SJSA1 (cell line): ENCODE measurements around the gene LMOD2. TPM values are rescaled to one million over a fixed set of nuclear protein-coding genes. Genes with fewer than 3 reads are reported as not detected.
"Not testable (repeated sequence)": the region's sequence is repeated elsewhere in the genome, so short reads cannot be mapped to it uniquely, and the experiment has no call there.

Source experiments
- DNase-seq, 2 experiments: peaks; one replicate each; pipeline ENCODE4 v3.0.0-alpha.2; 2015 to 2020; ENCODE audit warnings: low spot score in 2 of 2, low read depth in 1 of 2
- H3K27ac ChIP-seq: fragments of 250-450 bp; sonication (Bioruptor Pico); 2 replicates; pipeline ENCODE4 v1.5.1; 2020; ENCODE audit warnings: mild to moderate bottlenecking, moderate library complexity
- H3K27me3 ChIP-seq: fragments of 250-450 bp; sonication (Bioruptor Pico); replicated peaks from 2 replicates; pipeline ENCODE4 v1.5.1; 2020; ENCODE audit warnings: mild to moderate bottlenecking, moderate library complexity
- H3K36me3 ChIP-seq: fragments of 250-450 bp; sonication (Bioruptor Pico); 2 replicates; pipeline ENCODE4 v1.5.1; 2020; ENCODE audit warnings: mild to moderate bottlenecking
- H3K4me1 ChIP-seq: fragments of 250-450 bp; sonication (Bioruptor Pico); replicated peaks from 2 replicates; pipeline ENCODE4 v1.6.1; 2021; ENCODE audit warnings: mild to moderate bottlenecking
- H3K4me3 ChIP-seq: fragments of 250-450 bp; sonication (Bioruptor Pico); 2 replicates; pipeline ENCODE4 v1.5.1; 2020; ENCODE audit warnings: mild to moderate bottlenecking
- H3K9me3 ChIP-seq: fragments of 250-450 bp; sonication (Bioruptor Pico); replicated peaks from 2 replicates; pipeline ENCODE4 v1.5.1; 2020; ENCODE audit warnings: mild to moderate bottlenecking
- total RNA-seq: library from RNA; depleted of rRNA; stranded (reverse); fragments of >200 nt; shearing (Covaris generic); gene quantifications from 2 replicates; pipeline ENCODE4 v1.2.3, GENCODE V29; 2014

Gene LMOD2
- total RNA-seq, 1 experiment from 2014 or later = not detected

DNA sequence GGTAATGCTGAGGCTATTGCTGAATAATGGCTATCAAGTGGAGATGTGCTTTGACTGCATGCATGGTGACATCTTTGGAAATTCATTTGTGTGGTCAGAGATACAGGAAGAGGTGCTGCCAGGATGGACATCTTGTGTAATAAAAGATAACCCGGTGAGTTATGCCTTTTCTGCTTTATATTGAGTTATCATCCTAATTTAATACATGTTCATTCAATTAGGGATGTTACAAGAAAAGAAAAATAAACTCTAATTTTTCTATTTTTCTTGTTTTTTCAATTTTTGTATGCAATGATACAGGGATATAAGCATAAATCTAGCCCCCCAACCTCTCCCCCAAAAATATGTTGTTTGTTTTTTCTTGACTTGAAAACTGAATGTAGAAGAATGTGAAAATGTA, 26.4 kb upstream of the LMOD2 start:
- Histone ChIP-seq H3K9me3 (no peaks in the 10 kb centered on the region), H3K4me3 (no peak overlapping the region), H3K27ac (no peak overlapping the region), H3K36me3 (no peaks in the 10 kb centered on the region), H3K4me1 (peaks cover 10% of the 10 kb centered on the region), H3K27me3 (no peaks in the 10 kb centered on the region)
- no peak for DNase-seq

DNA sequence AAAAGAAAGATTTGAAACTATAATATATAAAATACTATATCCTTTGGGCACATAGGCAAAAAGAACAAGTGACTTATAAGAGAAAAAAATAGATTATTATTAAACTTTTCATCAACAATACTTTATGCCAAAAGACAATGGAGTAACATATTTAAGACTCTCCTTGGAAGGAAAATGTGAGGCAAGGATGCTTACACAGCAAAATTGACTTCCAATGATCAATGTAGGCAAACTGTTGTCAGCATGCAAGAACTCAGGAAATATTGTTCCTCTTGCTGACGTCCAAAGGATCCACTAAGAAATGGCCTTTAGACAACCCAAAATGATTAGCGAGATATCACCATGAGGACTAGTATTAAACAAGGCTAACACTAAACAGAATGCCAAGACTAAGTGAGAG, 22.9 kb upstream of the LMOD2 start:
- Histone ChIP-seq H3K27me3 (no peaks in the 10 kb centered on the region), H3K4me3 (no peak overlapping the region), H3K27ac (no peak overlapping the region), H3K4me1 (peaks cover 10% of the 10 kb centered on the region), H3K9me3 (no peaks in the 10 kb centered on the region), H3K36me3 (no peaks in the 10 kb centered on the region)
- no peak for DNase-seq

DNA sequence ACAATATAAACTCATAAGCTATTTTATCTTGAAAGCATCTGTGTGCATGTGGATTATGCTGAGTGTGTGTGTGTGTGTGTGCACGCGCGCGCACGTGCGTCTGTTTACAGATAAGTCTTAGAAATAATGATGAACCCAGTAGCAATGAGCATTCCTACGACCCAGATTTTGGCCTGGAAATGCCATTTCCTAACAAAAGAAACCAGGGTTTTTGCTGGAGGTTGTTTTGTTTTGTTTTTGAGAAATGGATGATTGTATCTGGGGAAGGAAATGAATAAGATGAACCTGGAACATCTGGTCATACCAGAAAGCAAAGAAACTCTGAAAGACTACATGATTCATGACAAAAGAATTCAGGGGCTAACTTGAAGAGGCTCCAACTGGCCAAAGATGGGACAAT, 22.1 kb upstream of the LMOD2 start:
- H3K36me3 ChIP-seq = no peaks in the 10 kb centered on the region
- peaks cover 10% of the 10 kb centered on the region for H3K4me1 ChIP-seq
- H3K9me3 ChIP-seq = no peaks in the 10 kb centered on the region
- H3K4me3 ChIP-seq = no peak overlapping the region
- peak; percentile 61 to 72 for DNase-seq
- H3K27ac ChIP-seq = peak overlapping the region; percentile 23
- no peaks in the 10 kb centered on the region for H3K27me3 ChIP-seq

DNA sequence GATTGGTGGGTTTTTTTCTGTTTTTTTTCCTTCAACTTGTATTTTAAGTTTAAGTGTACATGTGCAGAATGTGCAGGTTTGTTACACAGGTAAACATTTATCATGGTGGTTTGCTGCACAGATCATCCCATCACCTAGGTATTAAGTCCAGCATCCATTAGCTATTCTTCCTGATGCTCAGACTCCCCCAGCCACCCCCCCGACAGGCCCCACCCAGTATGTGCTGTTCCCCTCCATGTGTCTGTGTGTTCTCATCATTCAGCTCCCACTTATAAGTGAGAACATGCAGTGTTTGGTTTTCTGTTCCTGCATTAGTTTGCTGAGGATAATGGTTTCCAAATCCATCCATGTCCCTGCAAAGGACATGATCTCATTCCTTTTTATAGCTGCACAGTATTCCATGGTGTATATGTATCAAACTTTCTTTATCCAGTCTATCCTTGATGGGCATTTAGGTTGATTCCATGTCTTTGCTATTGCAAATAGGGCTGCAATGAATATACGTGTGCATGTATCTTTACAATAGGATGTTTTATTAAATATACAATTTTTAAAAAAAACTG, 21.6 kb upstream of the LMOD2 start:
- not testable (repeated sequence) for H3K27ac ChIP-seq, H3K4me3 ChIP-seq, H3K36me3 ChIP-seq, H3K9me3 ChIP-seq, DNase-seq, H3K27me3 ChIP-seq
- H3K4me1 ChIP-seq = peaks cover 10% of the 10 kb centered on the region

GRCh38 chr7:123635551-123636359, 19.9 kb upstream of the LMOD2 start:
- DNase-seq = peak in 1 of 2 experiments; percentile 11
- no peaks in the 10 kb centered on the region for H3K36me3 ChIP-seq
- H3K4me1 ChIP-seq = peaks cover 10% of the 10 kb centered on the region
- H3K27ac ChIP-seq = no peak overlapping the region
- H3K4me3 ChIP-seq = no peak overlapping the region
- no peaks in the 10 kb centered on the region for H3K27me3 ChIP-seq
- H3K9me3 ChIP-seq = no peaks in the 10 kb centered on the region

GRCh38 chr7:123637203-123637602, 18.5 kb upstream of the LMOD2 start:
- H3K4me3 ChIP-seq = no peak overlapping the region
- peaks cover 10% of the 10 kb centered on the region for H3K4me1 ChIP-seq
- no peaks in the 10 kb centered on the region for H3K36me3 ChIP-seq
- H3K27ac ChIP-seq = no peak overlapping the region
- no peak for DNase-seq
- H3K9me3 ChIP-seq = no peaks in the 10 kb centered on the region
- no peaks in the 10 kb centered on the region for H3K27me3 ChIP-seq

- Histone ChIP-seq H3K36me3 (no peaks in the 10 kb centered on the region), H3K4me1 (peaks cover 10% of the 10 kb centered on the region), H3K9me3 (no peaks in the 10 kb centered on the region), H3K4me3 (no peak overlapping the region), H3K27me3 (no peaks in the 10 kb centered on the region), H3K27ac (no peak overlapping the region)
- no peak for DNase-seq
Measured at GRCh38 chr7:123637878-123638277, 17.8 kb upstream of the LMOD2 start.

GRCh38 chr7:123639631-123640030, 16.0 kb upstream of the LMOD2 start:
- no peak overlapping the region for H3K4me3 ChIP-seq
- DNase-seq = no peak
- peaks cover 12% of the 10 kb centered on the region; the same call in 1 of the 2 replicates for H3K4me1 ChIP-seq
- no peaks in the 10 kb centered on the region for H3K9me3 ChIP-seq
- H3K36me3 ChIP-seq = no peaks in the 10 kb centered on the region
- no peak overlapping the region for H3K27ac ChIP-seq
- H3K27me3 ChIP-seq = no peaks in the 10 kb centered on the region

GRCh38 chr7:123640583-123640982, 15.1 kb upstream of the LMOD2 start:
- no peak overlapping the region for H3K4me3 ChIP-seq
- no peak for DNase-seq

GRCh38 chr7:123641901-123642300, 13.8 kb upstream of the LMOD2 start:
- no peaks in the 10 kb centered on the region for H3K9me3 ChIP-seq
- H3K27me3 ChIP-seq = no peaks in the 10 kb centered on the region
- DNase-seq = no peak
- peaks cover 12% of the 10 kb centered on the region; the same call in 1 of the 2 replicates for H3K4me1 ChIP-seq
- H3K4me3 ChIP-seq = no peak overlapping the region
- H3K36me3 ChIP-seq = no peaks in the 10 kb centered on the region
- no peak overlapping the region for H3K27ac ChIP-seq

More at GRCh38 chr7:123640583-123640982, 15.1 kb upstream of the LMOD2 start:
- peaks cover 12% of the 10 kb centered on the region; the same call in 1 of the 2 replicates for H3K4me1 ChIP-seq
- no peak overlapping the region for H3K27ac ChIP-seq
- no peaks in the 10 kb centered on the region for H3K9me3 ChIP-seq
- H3K36me3 ChIP-seq = no peaks in the 10 kb centered on the region
- no peaks in the 10 kb centered on the region for H3K27me3 ChIP-seq

- Histone ChIP-seq H3K4me1 (peaks cover 12% of the 10 kb centered on the region; the same call in 1 of the 2 replicates), H3K4me3 (no peak overlapping the region), H3K27me3 (no peaks in the 10 kb centered on the region), H3K9me3 (no peaks in the 10 kb centered on the region), H3K36me3 (no peaks in the 10 kb centered on the region), H3K27ac (no peak overlapping the region)
- peak; percentile 47 to 48 for DNase-seq
Measured at GRCh38 chr7:123643495-123644441, 11.9 kb upstream of the LMOD2 start.

DNA sequence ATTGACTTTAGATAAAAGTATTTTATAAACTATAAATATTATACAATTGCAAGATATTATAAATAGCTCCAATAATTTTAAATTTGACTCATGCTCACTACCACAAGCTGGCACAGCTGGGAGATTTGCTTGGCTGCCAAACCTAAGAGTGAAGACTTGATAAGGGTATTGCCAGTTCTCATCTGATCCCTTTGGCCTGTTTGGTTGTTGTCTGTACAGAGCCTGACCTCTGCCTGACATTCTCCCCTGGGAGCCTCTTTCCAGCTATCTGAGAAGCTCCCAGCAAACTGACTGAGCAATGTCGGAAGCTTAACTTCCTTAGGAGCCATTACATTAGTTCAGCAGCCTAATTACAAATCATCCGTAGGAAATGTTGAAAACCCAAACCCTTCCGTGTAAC, 10.2 kb upstream of the LMOD2 start:
- H3K27me3 ChIP-seq = no peaks in the 10 kb centered on the region
- H3K9me3 ChIP-seq = no peaks in the 10 kb centered on the region
- H3K36me3 ChIP-seq = no peaks in the 10 kb centered on the region
- H3K4me3 ChIP-seq = no peak overlapping the region
- H3K4me1 ChIP-seq = peaks cover 18% of the 10 kb centered on the region
- no peak overlapping the region for H3K27ac ChIP-seq
- DNase-seq = no peak

GRCh38 chr7:123647106-123647730, 8.4 kb upstream of the LMOD2 start:
- Histone ChIP-seq H3K27me3 (no peaks in the 10 kb centered on the region), H3K4me1 (peaks cover 18% of the 10 kb centered on the region)
- no peak for DNase-seq

More at GRCh38 chr7:123647106-123647730, 8.4 kb upstream of the LMOD2 start:
- no peak overlapping the region for H3K4me3 ChIP-seq
- no peaks in the 10 kb centered on the region for H3K36me3 ChIP-seq
- H3K27ac ChIP-seq = no peak overlapping the region
- H3K9me3 ChIP-seq = no peaks in the 10 kb centered on the region
